Measurements from ENCODE around the gene CHST14.
A peak's percentile ranks its signal among the peaks of the same experiment; 100 is the strongest.
"Not testable (repeated sequence)": the region's sequence is repeated elsewhere in the genome, so short reads cannot be mapped to it uniquely, and the experiment has no call there.

CHST14 gene

DNA sequence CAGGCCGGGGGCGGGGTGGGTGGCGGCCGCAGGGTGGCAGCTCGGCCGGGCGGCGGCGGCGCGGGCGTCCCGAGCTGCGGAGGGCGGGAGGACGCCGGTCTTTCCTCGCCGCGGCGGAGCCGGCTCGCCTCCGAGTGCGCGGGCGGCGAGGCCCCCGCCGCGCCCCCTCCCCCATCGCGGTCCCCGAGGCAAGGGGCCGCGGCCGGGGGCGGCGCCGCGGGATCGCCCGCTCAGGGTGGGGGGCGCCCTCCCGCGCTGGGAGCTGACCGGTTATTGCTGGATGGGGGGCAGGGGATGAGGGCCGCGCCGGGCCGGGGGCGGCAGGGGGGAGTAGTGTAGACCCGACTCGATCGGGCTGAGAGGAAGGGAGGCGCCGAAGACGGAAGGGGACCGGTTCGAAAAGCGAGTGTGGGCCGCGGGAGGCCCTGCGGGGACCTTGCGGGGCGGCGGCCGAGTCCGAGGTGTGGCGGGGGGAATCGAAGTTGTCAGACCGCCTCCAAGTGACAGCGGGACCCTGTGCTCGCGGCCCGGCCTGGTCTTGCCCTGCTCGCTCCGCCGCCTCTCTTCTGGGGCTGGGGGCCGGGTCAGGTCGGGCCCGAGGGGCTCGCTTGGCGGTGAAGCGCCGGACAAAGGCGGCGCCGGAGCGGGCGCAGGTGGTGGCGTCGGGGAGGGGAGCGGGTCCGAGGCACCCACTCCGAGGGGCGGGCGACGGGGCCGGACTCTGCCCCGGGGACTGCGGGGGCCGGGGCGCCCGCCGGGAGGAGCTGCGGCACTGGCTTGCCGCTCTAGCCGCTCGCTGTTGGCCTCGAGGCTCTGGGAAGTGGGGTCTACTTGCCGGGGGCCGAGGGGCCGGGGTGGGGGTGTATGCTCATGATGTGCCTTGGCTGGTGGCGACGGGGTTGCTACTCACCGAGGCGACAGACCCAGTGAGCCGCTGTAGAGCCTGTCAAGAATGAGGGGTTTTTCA lies 28.9 kb upstream of the CHST14 start:
- peak; percentile 16 for DNase-seq

DNA sequence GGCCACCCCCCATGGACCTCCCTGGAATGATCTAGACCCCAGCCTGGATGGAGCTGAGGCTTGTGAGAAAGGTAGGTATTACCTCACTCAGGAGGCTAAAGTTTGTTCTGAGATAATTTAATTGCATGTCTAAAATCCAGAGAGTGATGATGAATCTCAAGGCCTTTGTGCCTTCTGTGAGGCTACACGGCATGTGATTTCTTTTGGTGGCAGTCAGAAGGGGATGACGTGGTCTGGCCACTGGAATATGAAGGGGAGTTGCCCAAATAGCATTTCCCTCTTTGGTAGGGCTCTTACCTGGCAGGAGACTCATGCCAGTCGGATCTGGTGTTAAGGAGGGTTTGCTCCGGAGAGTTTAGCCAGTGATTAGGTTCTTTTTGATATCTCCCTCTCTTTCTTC lies 27.5 kb upstream of the CHST14 start:
- DNase-seq: no peak

DNA sequence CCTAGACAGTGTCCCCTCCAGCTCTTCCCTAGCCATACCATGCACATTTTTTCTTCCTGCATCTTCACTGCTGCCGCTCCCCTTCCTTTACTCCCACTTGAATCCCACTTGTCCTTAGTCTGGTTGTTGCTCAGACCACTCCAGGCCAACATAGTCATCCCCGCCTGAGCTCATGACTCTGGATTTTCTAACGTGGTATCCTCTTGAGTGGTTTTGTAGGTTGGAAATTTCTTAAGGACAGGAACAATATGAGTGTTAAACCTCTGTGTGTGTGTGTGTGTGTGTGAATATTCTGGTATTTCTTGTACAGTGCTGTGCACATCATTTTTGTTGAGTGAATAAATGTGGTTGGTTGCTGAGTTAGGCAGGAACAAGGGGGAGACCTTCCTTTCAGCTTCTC lies 26.9 kb upstream of the CHST14 start:
- no peak for DNase-seq

DNA sequence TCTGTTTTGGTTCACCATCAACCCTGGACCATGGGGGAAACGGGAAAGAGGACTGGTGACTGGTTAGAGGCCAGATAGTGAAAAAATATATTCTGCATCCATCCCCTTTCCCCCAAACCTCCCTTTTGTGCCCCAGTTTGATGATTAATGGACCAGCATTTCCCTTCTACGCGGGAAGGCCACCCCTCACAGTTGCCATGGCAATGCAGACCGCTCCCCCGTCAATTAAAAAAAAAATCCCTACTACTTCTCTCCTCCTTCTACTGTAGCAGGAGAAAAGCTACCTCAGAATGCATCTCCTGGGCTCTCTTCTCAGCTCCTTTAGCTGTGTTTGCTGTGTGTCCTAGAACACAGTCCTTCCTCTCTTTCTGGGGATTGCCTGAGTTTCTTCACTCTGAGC lies 26.0 kb upstream of the CHST14 start:
- no peak for DNase-seq

DNA sequence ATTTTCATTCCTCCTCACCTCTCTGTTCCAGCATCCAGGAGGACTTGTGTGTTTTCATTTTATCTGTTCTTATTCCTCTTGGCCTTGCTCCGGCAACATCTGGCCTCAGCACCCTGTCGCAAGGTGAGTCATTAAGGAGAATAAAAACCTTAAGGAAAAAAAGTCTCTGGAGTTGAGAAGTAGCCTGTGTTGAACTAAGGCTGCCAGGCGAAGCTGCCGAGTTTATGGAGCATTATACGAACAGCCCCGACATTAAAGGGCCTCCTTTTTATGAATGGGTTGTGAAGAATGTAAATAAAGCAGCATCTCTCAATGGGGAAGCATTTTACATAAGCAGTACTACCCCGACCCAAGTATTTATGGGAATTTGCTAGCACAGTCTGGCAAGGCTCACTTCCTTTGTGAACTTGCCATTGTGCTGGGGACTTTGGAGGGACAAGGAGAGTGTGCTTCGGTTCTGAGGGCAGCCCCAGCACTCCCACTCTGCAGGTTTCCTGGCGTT lies 25.3 kb upstream of the CHST14 start:
- DNase-seq: no peak

DNA sequence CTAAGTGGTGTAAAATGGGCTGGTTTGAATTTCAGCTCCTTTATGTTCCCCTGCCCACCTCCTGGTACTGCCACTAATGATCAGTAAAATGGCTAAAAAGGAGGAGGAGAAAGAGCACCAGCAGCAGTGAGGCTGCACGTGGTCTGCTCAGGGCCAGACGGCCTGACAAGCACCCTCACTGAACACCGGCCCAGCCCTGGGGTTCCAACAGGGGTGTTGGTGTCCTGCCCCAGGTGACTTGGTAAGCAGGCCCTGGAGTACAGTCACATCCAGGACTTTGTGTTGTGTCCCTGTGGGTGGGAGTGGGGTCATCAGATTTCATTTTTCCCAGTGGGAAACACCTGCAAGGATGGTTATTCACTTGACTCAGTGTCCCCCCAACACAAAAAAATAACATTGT lies 24.6 kb upstream of the CHST14 start:
- no peak for DNase-seq

DNA sequence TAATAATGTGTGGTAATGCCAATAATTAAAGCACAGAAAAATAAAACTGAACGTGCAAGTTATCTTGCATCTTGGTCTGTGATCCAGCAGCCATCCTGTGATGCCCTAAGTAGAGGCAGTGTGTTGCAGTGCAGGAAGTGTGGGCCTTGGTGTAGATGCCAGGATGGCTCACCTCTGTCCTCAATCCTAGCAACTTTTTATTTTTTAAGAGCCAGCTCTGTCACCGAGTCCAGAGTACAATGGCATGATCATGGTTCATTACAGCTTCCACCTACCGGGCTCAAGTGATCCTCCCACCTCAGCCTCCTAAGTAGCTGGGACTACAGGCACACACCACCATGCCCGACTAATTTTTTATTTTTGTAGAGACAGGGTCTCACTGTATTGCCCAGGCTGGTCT lies 22.4 kb upstream of the CHST14 start:
- DNase-seq: no peak

DNA sequence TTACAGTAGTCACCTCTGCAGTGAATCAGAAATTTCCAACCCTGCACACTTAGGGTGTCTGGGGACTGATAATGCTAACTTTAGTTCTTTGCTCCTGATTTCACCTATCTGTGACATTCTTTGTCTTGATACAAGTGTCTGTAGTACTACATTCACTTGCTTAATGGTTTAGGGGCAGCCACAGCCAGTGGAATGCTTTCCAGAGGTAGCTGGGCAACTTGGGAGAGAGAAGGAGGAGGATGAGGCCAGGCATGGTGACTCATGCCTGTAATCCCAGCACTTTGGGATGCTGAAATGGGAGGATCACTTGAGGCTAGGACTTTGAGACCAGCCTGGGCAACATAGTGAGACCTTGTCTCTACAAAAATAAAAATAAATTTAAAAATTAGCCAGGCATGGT lies 21.5 kb upstream of the CHST14 start:
- DNase-seq: no peak

DNA sequence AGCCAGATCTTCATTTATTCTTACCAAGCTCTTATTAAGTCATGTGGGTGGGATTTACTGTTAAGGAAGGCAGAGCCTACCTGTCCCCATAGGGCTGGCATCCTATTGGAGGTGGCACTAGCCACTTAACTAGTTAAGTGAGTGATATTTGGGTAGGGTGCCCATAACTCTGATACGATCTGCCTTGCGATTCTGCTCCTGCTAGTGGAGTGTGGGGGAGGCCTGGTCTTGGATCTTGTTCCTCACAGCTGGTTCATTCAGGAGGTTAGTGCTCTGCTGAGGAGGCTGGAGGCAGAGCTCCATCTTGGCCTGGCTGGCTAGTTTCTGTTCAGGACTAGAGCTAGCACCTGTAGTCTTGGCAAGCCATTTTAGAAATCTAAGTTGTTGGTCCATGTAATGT lies 20.7 kb upstream of the CHST14 start:
- DNase-seq: no peak

DNA sequence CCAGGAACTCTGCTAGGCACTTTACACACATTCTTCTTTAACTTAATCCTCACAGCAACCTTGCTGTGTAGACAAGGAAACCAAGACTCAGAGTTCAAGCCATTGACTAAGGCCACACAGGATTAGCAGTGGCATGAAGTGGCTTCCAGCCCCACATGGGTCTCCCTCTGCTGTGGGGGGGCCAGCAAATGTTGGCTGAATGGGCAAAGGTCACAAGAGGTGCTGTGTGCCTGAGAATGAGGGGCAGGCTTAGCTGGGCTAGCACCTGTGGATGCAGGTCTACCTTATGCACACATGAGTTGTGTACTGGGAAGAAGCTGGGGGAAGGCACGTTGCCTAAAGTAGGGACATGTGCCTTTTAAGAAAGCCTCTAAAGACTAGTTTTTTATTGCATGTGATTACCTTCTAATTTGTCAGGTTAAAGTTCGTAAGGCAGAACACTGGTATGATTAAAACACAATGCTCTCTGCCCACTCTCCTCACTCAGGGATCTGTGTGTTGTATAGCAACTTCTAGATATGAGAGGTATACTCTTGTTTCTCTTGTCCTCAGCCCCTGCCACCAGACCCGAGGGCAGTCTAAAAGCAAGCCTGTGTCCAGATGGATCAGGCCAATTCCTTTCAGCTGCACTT lies 19.1 kb upstream of the CHST14 start:
- no peak for DNase-seq

DNA sequence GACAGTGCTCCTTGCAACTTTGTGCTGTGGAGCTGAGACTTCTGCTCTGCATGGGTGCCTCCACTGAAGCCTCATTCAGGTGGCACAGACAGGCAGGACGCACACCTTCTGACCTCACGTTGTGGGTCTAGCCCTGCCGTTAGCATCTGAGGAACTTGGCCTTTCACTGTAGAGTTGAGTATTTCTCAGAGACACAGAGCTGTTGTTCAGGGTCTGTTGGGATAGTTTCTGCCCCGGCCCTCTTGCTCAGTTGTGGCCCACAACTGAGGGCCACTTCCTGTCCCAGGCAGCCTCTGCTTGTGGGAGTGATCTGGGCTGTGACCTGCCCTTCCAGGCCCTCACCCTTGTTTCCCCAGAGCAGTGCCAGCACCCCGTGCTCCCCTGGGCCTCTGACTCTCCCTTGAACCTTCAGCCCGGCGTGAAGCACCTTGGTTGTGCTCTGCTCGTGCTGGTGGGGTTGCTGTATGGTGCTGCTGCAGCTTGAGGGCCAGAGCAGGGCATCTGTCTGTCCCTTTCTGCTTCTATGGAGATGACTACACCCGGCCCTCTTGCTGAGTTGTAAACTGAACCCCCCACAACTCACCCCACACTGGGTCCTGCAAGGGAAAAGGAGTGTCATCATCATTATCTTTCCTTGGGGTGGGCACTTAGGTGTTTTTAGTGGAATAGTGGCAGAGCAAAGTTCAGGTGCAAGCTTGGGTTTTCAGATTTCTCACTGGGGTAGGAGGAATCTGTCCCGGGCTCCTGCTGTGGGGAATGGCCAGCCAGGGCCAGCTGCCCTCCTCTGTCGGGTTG lies 18.3 kb upstream of the CHST14 start:
- no peak for DNase-seq

DNA sequence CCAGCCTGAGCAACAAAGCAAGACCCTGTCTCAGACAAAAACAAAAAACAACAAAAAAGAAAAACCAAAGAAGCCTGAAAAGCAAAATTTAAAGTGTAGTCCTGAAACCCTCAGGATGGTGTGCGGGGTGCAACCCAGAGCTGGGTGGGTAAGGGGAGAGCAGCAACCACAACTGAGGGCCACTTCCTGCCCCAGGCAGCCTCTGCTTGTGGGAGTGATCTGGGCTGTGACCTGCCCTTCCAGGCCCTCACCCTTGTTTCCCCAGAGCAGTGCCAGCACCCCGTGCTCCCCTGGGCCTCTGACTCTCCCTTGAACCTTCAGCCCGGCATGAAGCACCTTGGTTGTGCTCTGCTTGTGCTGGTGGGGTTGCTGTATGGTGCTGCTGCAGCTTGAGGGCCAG lies 16.8 kb upstream of the CHST14 start:
- DNase-seq: not testable (repeated sequence)

DNA sequence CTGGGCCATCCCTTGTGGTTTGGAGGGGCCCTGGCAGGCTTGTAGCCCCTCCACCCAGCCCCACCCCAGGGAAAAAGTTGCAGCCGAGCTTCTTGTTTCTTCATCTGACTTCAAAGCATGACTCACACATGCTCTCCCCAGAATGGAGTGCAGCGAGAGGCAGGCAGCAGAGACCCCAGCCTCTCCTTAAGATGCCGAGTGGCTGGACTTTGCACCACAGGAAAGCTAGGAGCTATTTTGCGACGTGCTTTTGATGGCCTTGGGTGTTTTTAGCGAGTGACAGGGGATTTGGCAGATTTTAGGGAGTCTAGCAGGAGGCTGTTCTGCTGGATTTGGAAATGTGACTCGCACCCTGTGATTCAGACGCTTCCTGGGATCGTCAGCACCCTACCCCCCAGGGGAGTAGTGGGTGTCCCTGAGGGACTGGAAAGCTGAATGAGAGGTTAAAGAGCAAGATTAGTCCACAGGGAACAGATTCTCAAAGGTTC lies 15.8 kb upstream of the CHST14 start:
- no peak for DNase-seq

DNA sequence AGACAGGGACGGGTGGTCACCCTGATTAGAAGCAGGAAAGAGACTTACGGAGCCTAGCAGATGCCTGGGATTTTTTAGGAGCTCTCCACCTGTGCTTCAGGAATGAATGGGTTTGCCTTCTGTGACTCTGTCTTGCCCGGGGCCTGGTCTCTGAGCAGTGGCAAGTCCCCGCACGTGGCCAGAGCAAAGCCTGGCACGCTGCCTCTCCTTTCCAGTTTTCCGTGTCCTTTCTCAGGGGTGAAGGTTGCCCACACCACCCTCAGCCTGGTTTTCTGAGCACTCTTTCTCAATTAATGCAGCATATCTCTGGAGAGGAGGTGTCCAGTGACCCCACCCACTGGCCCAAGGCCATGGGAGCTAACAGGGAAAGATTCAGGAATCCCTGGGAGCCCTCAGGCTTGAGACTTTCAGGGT lies 14.5 kb upstream of the CHST14 start:
- no peak for DNase-seq

DNA sequence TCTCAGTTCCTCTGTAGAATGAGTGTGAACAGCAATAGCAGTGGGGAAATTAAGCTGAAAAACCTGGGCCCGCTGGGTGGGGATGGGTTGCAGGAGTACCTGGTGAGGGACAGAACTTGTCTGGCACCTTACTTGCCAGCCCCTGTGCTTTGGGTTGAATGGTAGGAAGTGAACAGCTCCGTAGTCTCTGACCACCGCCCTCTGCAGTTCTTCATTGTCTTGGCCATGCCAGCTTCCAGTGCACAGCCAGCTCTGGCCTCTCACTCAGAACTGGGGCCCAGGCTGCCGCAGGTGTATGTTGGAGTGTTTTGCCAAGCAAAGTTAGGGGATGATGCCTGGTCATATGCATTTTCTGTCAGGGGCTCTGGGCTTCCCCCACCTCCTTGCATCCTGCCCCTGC lies 14.0 kb upstream of the CHST14 start:
- DNase-seq: no peak

DNA sequence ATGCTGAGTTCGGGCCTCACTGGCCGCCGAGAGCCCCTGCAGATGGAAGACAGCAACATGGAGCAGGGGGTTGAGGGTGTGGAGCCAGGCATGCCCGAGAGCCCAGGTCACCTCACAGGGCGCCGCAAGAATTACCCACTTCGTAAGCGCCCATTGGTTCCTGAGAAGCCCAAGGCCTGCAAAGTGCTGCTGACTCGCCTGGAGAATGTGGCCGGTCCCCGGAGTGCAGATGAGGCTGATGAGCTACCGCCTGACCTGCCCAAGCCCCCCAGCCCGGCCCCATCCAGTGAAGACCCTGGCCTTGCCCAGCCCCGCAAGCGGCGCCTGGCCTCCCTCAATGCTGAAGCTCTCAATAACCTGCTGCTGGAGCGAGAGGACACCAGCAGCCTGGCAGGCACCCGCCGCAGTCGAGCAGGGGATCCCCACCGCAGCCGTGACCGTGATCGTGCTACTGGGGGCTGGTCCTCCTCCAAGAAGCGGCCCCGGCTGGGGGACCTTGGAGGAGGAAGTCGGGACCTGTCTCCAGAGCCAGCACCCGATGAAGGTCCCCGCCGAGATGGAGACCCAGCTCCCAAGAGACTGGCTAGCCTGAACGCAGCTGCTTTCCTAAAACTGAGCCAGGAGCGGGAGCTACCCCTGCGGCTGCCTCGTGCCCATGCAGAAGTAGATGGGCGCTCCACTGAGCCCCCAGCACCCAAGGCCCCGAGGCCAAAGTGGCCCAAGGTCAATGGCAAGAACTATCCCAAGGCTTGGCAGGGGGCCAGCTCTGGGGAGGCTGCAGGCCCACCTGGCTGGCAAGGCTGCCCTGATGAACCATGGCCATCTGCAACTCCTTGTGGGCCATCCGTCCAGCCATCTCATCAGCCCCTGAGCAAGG lies 12.1 kb upstream of the CHST14 start:
- no peak for DNase-seq

DNA sequence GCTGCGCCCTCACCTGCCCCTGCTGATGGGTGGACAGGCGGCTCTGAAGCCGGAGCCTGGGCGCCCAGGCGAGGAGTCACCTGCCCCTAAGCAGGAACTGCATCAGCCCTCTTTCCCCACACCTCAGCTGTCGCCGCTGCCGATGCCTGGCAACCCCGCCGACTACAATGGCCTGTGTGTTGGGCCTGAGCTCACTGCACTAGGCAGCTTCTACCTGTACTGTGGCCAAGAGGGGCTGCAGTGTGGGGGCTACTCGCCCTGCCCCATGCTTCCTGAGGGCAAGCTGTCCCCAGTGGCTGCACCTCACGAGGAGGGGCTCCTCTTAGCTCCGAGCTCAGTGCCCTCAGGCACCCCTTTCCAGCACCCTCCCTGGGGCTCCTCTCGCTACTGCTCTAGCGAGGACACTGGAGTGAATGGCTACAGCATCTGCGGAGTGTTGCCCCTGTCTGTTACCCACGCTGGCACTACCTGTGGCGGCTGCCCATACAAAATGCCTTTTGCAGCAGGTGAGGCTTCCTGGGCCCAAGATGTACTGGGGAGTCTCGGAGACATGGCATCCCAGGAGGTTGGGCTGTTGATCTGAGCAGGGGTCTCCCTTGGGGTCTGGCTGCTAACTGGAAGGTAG lies 11.3 kb upstream of the CHST14 start:
- no peak for DNase-seq

DNA sequence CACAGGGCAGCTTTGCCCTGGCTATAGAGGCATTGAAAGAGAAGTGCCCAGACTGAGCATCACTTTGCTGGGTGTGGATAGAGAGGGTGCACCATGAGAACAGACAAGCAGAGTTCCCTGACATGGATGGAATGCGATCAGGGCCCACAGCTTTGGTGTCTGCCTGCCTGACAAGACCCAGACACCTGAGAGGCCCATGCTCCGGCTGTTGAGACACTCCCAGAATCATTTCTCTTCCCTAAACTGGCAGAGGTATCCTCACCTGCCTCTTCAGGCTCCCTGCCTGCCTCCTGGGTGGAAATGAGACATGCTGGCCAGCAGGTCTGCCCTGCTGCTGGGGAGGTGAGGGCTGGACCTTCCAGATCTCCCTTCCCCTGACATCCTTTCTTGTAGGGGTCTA lies 10.4 kb upstream of the CHST14 start:
- DNase-seq: no peak

DNA sequence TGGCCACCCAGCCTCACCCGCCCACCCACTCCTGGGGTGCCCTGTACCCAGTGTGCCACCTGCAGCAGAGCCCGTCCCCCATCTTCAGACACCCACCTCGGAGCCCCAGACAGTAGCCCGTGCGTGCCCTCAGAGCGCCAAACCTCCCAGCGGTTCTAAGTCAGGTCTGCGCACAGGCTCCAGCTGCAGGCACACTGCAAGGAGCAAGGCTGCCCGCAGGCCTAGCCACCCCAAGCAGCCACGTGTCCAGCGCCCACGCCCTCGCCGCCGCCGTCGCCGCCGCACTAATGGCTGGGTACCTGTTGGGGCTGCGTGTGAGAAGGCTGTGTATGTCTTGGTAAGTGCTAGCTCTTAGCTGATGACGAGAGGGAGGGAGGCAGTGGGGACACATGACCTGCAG lies 8.8 kb upstream of the CHST14 start:
- DNase-seq: no peak

DNA sequence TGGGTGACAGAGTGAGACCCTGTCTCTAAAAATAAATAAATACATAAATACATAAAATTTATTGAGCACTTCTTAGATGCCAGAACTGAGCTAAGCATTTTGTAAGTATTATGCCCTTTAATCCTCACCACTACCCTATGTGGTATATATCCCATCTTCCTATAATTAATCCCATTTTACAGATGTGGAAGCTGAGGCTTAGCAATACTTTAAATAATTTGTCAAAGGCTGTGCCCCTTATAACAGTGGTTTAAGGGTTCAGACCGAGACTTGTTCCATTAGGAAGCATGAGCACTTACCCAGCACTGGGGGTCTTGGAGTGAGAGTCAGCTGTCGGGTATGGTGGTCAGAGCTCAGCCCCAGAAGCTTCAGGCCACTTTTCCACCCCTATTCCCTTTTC lies 7.5 kb upstream of the CHST14 start:
- DNase-seq: no peak

DNA sequence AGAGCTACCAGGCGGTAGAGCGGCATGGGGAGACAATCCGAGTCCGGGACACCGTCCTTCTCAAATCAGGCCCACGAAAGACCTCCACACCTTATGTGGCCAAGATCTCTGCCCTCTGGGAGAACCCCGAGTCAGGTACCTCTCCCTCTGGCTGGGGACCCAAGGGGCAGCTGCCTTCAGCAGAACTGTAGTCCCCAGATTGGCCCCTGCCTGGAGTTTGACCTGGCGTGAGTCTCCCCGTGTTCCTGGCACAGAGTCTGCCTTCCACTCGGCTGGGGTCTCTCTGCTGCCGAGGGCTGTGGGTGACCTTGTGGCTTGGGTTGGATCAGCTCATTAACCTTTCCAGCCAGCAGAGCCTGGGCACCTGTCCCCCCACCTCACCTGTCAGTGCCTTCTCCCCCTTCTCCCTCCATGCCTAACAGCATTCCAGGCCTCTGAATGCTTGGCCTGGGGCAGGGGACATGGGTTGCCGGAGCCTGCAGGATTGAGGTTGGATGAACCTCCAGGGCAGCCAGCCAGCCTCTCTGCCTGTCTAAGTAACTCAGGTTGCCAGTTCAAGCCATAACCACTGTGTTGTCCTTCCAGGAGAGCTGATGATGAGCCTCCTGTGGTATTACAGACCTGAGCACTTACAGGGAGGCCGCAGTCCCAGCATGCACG lies 6.8 kb upstream of the CHST14 start:
- DNase-seq: no peak

All from T-helper 9 cell (primary cell).